ENCODE results near the gene ACSL1. TPM values are rescaled to one million over a fixed set of nuclear protein-coding genes. Genes with fewer than 3 reads are reported as not detected.

Gene ACSL1
- total and polyA plus RNA-seq, 12 donors, result 6.2 to 113 (median 67.7) TPM

- intact Hi-C loops (cut with DNase I), result no loop called here
- H3K27ac ChIP-seq, result peak overlapping the region in 2 of 5 donors; percentile 76 to 92
- H3K4me1 ChIP-seq (replicated peaks in 1 of 2), result peaks cover 0 to 13% of the 10 kb centered on the region in 2 donors
- H3K27me3 ChIP-seq, result no peaks in the 10 kb centered on the region
- H3K9me3 ChIP-seq (replicated peaks in 1 of 3), result no peaks in the 10 kb centered on the region
- no peak for DNase-seq
- TF ChIP-seq CTCF (IDR thresholded peaks at IDR 0.05), result no peak
- no peak for TF ChIP-seq POLR2A (IDR thresholded peaks at IDR 0.05)
- H3K36me3 ChIP-seq (replicated peaks in 1 of 2), result no peaks in the 10 kb centered on the region
- H3K4me3 ChIP-seq, result peak overlapping the region in 2 of 4 donors; percentile 19 to 89
- WGBS, 4 donors, result 28 to 58% (median 44%) methylated on average over 6 of the region's 6 CpGs
Measured at GRCh38 chr4:184824776-184825084, 1.0 kb downstream of the ACSL1 start.

GRCh38 chr4:184824081-184824775 is 1.5 kb downstream of the ACSL1 start:
- intact Hi-C loops (cut with DNase I), result no loop called here
- 82 to 89% (median 86%) methylated on average over 13 of the region's 13 CpGs for WGBS, 4 donors
- H3K4me1 ChIP-seq (replicated peaks in 1 of 2), result peaks cover 0 to 13% of the 10 kb centered on the region in 2 donors

GRCh38 chr4:184823014-184823413 is 2.8 kb downstream of the ACSL1 start:
- H3K4me3 ChIP-seq, result peak overlapping the region in 1 of 4 donors; percentile 89

More at GRCh38 chr4:184824081-184824775, 1.5 kb downstream of the ACSL1 start:
- H3K36me3 ChIP-seq (replicated peaks in 1 of 2), result no peaks in the 10 kb centered on the region
- no peak for DNase-seq
- no peak for TF ChIP-seq POLR2A (IDR thresholded peaks at IDR 0.05)
- TF ChIP-seq CTCF (IDR thresholded peaks at IDR 0.05), result no peak
- peak overlapping the region in 1 of 4 donors; percentile 89 for H3K4me3 ChIP-seq
- H3K27me3 ChIP-seq, result no peaks in the 10 kb centered on the region
- H3K27ac ChIP-seq, result no peak overlapping the region
- H3K9me3 ChIP-seq (replicated peaks in 1 of 3), result no peaks in the 10 kb centered on the region

GRCh38 chr4:184822356-184822755 is 3.4 kb downstream of the ACSL1 start:
- Histone ChIP-seq H3K27me3 (no peaks in the 10 kb centered on the region), H3K4me3 (no peak overlapping the region), H3K9me3 (replicated peaks in 1 of 3) (no peaks in the 10 kb centered on the region), H3K27ac (no peak overlapping the region), H3K4me1 (replicated peaks in 1 of 2) (peaks cover 0 to 25% of the 10 kb centered on the region in 2 donors), H3K36me3 (replicated peaks in 1 of 2) (no peaks in the 10 kb centered on the region)
- WGBS, 4 donors, result 95 to 100% (median 97%) methylated on average over 9 of the region's 9 CpGs
- no peak for DNase-seq
- intact Hi-C loops (cut with DNase I), result no loop called here
- TF ChIP-seq CTCF (IDR thresholded peaks at IDR 0.05) (no peak), POLR2A (IDR thresholded peaks at IDR 0.05) (no peak)

More at GRCh38 chr4:184823014-184823413, 2.8 kb downstream of the ACSL1 start:
- 92 to 100% (median 97%) methylated on average over 2 of the region's 2 CpGs for WGBS, 4 donors
- no peak overlapping the region for H3K27ac ChIP-seq
- H3K4me1 ChIP-seq (replicated peaks in 1 of 2), result peaks cover 0 to 18% of the 10 kb centered on the region in 2 donors
- H3K9me3 ChIP-seq (replicated peaks in 1 of 3), result no peaks in the 10 kb centered on the region
- no peak for DNase-seq
- H3K36me3 ChIP-seq (replicated peaks in 1 of 2), result no peaks in the 10 kb centered on the region
- no peaks in the 10 kb centered on the region for H3K27me3 ChIP-seq
- intact Hi-C loops (cut with DNase I), result no loop called here
- TF ChIP-seq CTCF (IDR thresholded peaks at IDR 0.05) (no peak), POLR2A (IDR thresholded peaks at IDR 0.05) (no peak)
